Activated T-helper 2 cell treated with anti-CD3 and anti-CD28 coated beads, Interferon-gamma antibody, Interleukin-2, Interleukin-4, amounts not matched to agents 10 μg/mL and 5 μg/mL and 100 μg/mL, durations not matched to agents 14 hours and 24 hours and 36 hours (primary cell): ENCODE results near the gene CBFA2T2. TPM values are rescaled to one million over a fixed set of nuclear protein-coding genes. Genes with fewer than 3 reads are reported as not detected.

Experiments
- DNase-seq: peaks from one replicate; pipeline ENCODE4 v3.0.0; 2021; ENCODE audit warnings: low spot score
- H3K27ac Mint-ChIP-seq: one replicate; pipeline ENCODE4 v1.8.0; 2021; ENCODE audit warnings: mixed read lengths
- H3K27me3 Mint-ChIP-seq: one replicate; pipeline ENCODE4 v1.8.0; 2021; ENCODE audit warnings: low read depth, mixed read lengths
- H3K36me3 Mint-ChIP-seq: one replicate; pipeline ENCODE4 v1.8.0; 2021; ENCODE audit warnings: low read depth, mixed read lengths
- H3K4me1 Mint-ChIP-seq: one replicate; pipeline ENCODE4 v1.8.0; 2021; ENCODE audit warnings: low read depth, mixed read lengths
- H3K4me3 Mint-ChIP-seq: one replicate; pipeline ENCODE4 v1.8.0; 2021; ENCODE audit warnings: low read depth, mild to moderate bottlenecking, moderate library complexity, mixed read lengths
- H3K9me3 Mint-ChIP-seq: one replicate; pipeline ENCODE4 v1.8.0; 2021; ENCODE audit warnings: mixed read lengths
- intact Hi-C: fragments of 100-400 bp; cut with micrococcal nuclease; formaldehyde crosslinking; loops from one replicate; pipeline ENCODE4 v1.15.1; 2023
- total RNA-seq: library from RNA; stranded (reverse); gene quantifications from 2 replicates; pipeline ENCODE4 v1.2.3, GENCODE V29; 2022

The CBFA2T2 gene
- total RNA-seq, 1 donor from 2014 or later = 14.4 TPM

DNA sequence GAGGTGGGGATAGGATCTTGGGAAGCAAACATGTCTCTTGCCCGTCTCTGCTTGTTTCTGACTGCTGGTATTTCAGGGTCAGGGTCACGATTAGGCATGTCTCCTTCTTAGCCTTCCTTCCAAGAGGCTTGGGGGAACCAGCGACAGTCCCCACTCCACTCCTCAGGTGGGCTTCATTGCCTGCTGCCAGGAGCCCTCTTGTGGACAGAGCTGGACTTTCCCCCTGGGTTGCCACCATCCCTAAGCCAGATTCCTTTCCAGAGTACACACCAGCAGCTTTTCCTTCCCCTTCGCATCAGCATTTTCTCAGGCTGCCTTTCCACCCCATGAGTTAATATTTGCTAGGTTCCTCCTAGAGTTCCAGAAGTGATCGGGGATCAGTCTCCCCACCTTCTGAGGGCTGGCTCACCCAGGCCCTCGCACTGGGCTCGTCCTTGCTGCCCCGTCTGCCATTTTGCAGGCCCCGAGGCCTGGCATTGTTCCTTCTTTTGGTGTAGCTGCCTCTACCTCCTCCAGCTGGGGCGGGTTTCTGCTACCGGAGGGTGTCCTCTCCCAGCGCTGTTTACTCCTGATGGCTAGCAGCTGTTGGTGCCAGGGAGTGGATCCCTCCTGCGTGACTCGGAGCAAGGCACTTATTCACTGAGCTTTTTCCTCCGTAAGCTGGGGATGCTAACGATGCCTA is 163.5 kb downstream of the CBFA2T2 start:
- intact Hi-C loops = loop anchor here (1.0 to 2.0 kb wide), 2 partner anchors 20 to 197 kb away; no protein-coding TSS in a partner anchor
- Mint-ChIP-seq H3K4me3 (no peak overlapping the region), H3K27ac (no peak overlapping the region), H3K9me3 (no peaks in the 10 kb centered on the region), H3K27me3 (no peaks in the 10 kb centered on the region), H3K4me1 (peaks cover 22% of the 10 kb centered on the region), H3K36me3 (no peaks in the 10 kb centered on the region)
- no peak for DNase-seq

DNA sequence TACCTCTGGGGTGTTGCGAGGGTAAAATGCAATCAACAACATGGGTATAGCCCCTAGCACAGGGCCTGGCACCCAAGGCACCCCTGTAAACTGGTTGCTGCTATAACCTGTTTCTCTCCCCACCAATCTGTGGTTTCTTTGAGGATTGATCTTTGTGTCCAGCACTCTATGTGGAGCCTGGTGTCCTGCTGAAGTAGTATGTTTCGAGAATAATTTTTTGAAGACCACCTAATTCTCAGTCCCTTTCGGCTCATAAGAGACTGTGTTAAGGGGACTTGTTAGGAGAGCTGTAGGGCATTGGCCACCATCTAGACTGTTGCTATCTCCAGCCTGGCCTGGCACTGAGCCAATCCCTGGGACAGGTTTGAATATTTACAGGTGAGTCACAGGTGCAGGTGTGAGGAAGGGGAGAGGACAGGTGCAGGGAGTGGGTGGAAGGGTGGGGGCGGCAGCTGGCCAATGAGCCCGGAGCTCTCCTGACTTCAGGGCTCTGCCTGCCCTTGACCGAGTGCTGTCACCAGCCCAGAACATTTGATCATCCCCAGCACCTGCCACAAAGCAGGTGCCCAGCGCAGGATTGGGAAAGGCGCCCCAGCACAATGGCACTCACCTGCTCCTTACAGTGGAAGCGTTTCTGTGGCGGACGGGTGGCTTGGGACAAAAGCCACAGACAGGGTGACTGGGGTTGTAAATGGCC is 164.2 kb downstream of the CBFA2T2 start:
- H3K27ac Mint-ChIP-seq = peak overlapping the region; percentile 12
- no peak overlapping the region for H3K4me3 Mint-ChIP-seq
- H3K27me3 Mint-ChIP-seq = no peaks in the 10 kb centered on the region
- no peak for DNase-seq
- H3K36me3 Mint-ChIP-seq = no peaks in the 10 kb centered on the region
- intact Hi-C loops = loop anchor here (1.0 to 2.0 kb wide), 2 partner anchors 21 to 197 kb away; no protein-coding TSS in a partner anchor
- H3K9me3 Mint-ChIP-seq = no peaks in the 10 kb centered on the region
- H3K4me1 Mint-ChIP-seq = peaks cover 22% of the 10 kb centered on the region

DNA sequence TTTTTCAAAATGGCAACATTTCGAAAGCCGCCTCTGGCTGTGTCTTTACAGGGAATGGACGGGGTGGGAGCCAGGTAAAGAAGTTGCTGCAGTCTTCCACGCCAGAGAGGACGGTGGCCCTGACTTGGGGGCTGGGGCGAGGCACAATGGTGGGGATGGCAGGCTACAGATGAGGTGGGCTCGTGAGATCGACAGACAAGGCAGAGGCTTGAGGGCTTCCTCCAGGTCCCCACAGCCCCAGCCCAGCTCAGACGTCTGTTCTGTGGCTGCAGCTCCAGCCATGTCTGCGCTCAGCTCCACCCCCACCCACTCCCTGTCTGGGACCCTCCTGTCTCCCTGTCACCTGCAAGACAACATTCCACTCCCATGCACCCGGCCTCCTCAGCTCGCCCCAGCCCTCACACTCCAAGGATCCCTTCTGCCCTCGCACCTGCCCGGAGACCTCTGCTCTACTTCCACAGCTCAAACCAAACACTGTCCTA is 164.8 kb downstream of the CBFA2T2 start:
- no peaks in the 10 kb centered on the region for H3K36me3 Mint-ChIP-seq
- H3K27ac Mint-ChIP-seq = no peak overlapping the region
- no peaks in the 10 kb centered on the region for H3K27me3 Mint-ChIP-seq
- DNase-seq = no peak
- no peaks in the 10 kb centered on the region for H3K9me3 Mint-ChIP-seq
- intact Hi-C loops = no loop called here
- H3K4me3 Mint-ChIP-seq = no peak overlapping the region
- H3K4me1 Mint-ChIP-seq = peaks cover 19% of the 10 kb centered on the region

GRCh38 chr20:33655164-33655563 is 165.3 kb downstream of the CBFA2T2 start:
- H3K27me3 Mint-ChIP-seq = no peaks in the 10 kb centered on the region
- intact Hi-C loops = no loop called here
- DNase-seq = no peak
- no peak overlapping the region for H3K27ac Mint-ChIP-seq
- no peak overlapping the region for H3K4me3 Mint-ChIP-seq
- H3K9me3 Mint-ChIP-seq = no peaks in the 10 kb centered on the region
- peaks cover 19% of the 10 kb centered on the region for H3K4me1 Mint-ChIP-seq
- no peaks in the 10 kb centered on the region for H3K36me3 Mint-ChIP-seq

- H3K4me1 Mint-ChIP-seq = peaks cover 19% of the 10 kb centered on the region
- no peak for DNase-seq
- H3K27ac Mint-ChIP-seq = no peak overlapping the region
- H3K36me3 Mint-ChIP-seq = no peaks in the 10 kb centered on the region
- H3K27me3 Mint-ChIP-seq = no peaks in the 10 kb centered on the region
- intact Hi-C loops = no loop called here
- no peak overlapping the region for H3K4me3 Mint-ChIP-seq
- no peaks in the 10 kb centered on the region for H3K9me3 Mint-ChIP-seq
Observed at GRCh38 chr20:33656010-33656782, 166.3 kb downstream of the CBFA2T2 start.

DNA sequence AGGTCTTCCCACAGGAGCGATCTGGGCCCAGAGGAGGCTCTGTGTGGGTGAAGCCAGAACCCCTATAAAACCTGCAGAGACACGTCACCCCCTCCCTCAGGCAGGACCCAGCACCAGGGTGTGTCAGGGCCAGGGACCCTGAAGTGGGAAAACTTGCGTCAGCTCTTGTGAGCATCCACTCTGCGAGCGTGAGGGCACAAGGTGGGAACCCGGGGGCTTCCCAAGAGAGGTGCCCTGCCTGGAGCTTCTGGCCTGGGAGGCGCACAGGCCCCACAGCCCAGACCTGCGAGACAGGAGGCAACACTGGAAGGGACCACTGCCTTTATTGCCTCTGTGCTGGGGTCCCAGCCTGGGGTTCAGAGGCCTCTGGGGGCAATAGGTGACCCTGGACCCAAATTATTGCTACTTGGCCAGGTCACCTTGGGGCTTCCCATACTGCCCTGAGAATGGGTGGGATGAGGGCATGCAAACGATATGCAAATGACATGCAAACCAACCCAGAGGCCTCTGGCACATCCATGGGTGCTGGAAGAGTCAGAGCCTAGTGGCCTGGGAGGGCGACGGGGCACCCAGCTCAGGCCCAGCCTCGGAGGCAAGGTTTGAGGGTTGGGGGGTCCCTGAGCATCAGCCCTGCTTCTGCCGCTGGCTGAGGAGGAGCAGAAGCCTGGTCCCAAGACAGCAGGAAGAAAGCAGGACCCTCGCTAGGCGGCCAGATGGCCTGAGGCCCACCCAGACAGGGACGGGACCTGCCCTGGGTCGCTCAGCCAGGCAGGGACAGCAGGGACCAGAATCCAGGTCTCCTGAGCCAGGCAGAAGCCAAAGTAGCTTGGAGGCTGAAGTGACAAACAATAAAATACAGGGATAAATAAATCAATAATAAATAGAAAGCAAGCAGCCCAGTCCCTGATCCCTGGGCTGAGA is 167.1 kb downstream of the CBFA2T2 start:
- no peak overlapping the region for H3K27ac Mint-ChIP-seq
- H3K4me3 Mint-ChIP-seq = no peak overlapping the region
- H3K27me3 Mint-ChIP-seq = no peaks in the 10 kb centered on the region
- H3K4me1 Mint-ChIP-seq = peaks cover 11% of the 10 kb centered on the region
- intact Hi-C loops = no loop called here
- DNase-seq = no peak
- H3K36me3 Mint-ChIP-seq = no peaks in the 10 kb centered on the region
- no peaks in the 10 kb centered on the region for H3K9me3 Mint-ChIP-seq

DNA sequence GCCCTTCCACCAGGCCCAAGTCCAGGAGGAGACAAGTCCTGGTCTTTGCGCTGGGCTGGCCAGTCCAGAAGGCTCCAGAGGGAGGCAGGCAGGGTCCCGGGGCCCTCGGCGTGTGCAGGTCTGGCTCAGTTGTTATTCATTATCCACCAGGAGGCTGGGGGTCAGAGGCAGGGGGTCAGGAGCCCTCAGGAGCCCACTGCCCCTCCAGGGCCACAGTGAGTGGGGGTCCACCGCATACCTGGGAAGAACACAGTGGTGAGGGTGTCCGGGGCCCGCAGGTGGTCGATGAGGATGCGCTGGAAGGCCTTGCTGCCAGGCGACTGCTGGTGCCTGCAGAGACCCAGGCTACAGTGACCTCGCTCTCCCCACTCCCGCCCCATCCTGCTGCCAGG is 167.8 kb downstream of the CBFA2T2 start:
- Mint-ChIP-seq H3K9me3 (no peaks in the 10 kb centered on the region), H3K27ac (no peak overlapping the region), H3K4me1 (peaks cover 8% of the 10 kb centered on the region), H3K36me3 (no peaks in the 10 kb centered on the region), H3K27me3 (no peaks in the 10 kb centered on the region), H3K4me3 (no peak overlapping the region)
- no peak for DNase-seq
- intact Hi-C loops = no loop called here

- H3K4me3 Mint-ChIP-seq = no peak overlapping the region
- DNase-seq = no peak
- peaks cover 5% of the 10 kb centered on the region for H3K4me1 Mint-ChIP-seq
- intact Hi-C loops = no loop called here
- no peaks in the 10 kb centered on the region for H3K9me3 Mint-ChIP-seq
- no peaks in the 10 kb centered on the region for H3K27me3 Mint-ChIP-seq
- no peaks in the 10 kb centered on the region for H3K36me3 Mint-ChIP-seq
- no peak overlapping the region for H3K27ac Mint-ChIP-seq
Observed at GRCh38 chr20:33658510-33658909, 168.6 kb downstream of the CBFA2T2 start.

GRCh38 chr20:33658929-33659328 is 169.0 kb downstream of the CBFA2T2 start:
- no peak for DNase-seq
- no peaks in the 10 kb centered on the region for H3K36me3 Mint-ChIP-seq
- H3K4me1 Mint-ChIP-seq = peaks cover 5% of the 10 kb centered on the region
- no peak overlapping the region for H3K27ac Mint-ChIP-seq
- no peaks in the 10 kb centered on the region for H3K27me3 Mint-ChIP-seq
- H3K4me3 Mint-ChIP-seq = no peak overlapping the region
- intact Hi-C loops = no loop called here
- no peaks in the 10 kb centered on the region for H3K9me3 Mint-ChIP-seq

GRCh38 chr20:33659341-33660034 is 169.6 kb downstream of the CBFA2T2 start:
- peaks cover 8% of the 10 kb centered on the region for H3K4me1 Mint-ChIP-seq
- no peaks in the 10 kb centered on the region for H3K36me3 Mint-ChIP-seq
- no peak overlapping the region for H3K4me3 Mint-ChIP-seq
- no peak for DNase-seq
- intact Hi-C loops = loop anchor here (10.0 kb wide), 2 partner anchors 105 to 455 kb away; partner anchors contain the start of gene EIF2S2
- no peaks in the 10 kb centered on the region for H3K9me3 Mint-ChIP-seq
- H3K27me3 Mint-ChIP-seq = no peaks in the 10 kb centered on the region
- H3K27ac Mint-ChIP-seq = no peak overlapping the region

- H3K27me3 Mint-ChIP-seq = no peaks in the 10 kb centered on the region
- H3K9me3 Mint-ChIP-seq = no peaks in the 10 kb centered on the region
- no peak overlapping the region for H3K27ac Mint-ChIP-seq
- no peak for DNase-seq
- intact Hi-C loops = loop anchor here (10.0 kb wide), 2 partner anchors 105 to 455 kb away; partner anchors contain the start of gene EIF2S2
- peaks cover 15% of the 10 kb centered on the region for H3K4me1 Mint-ChIP-seq
- no peak overlapping the region for H3K4me3 Mint-ChIP-seq
- H3K36me3 Mint-ChIP-seq = no peaks in the 10 kb centered on the region
Observed at GRCh38 chr20:33660035-33660684, 170.3 kb downstream of the CBFA2T2 start.
